GM23338 (cell line): ENCODE results near the gene ITSN2.

Experiments
- CREB1 ChIP-seq: fragments of 250-450 bp; sonication (Bioruptor Pico); IDR thresholded peaks from 2 replicates; pipeline ENCODE4 v1.5.0; 2020; ENCODE audit warnings: low read depth, mild to moderate bottlenecking, moderate library complexity
- CTCF ChIP-seq, 2 experiments: fragments of 200-600 bp in 1 of 2; sonication (generic) in 1 of 2; conservative IDR thresholded peaks; 2 replicates each; pipeline versions ENCODE4 v1.5.1 to v1.6.1; 2016 to 2017; ENCODE audit warnings: antibody characterized with exemption in 2 of 2, low read depth in 2 of 2, mild to moderate bottlenecking in 2 of 2, moderate library complexity in 1 of 2
- ETS1 ChIP-seq: IDR thresholded peaks from 2 replicates; pipeline ENCODE4 v1.6.1; 2016; ENCODE audit warnings: antibody characterized with exemption
- EZH2 ChIP-seq: fragments of 200-600 bp; sonication (generic); IDR thresholded peaks from one replicate; pipeline ENCODE4 v1.8.0; 2017; ENCODE audit warnings: antibody characterized with exemption, mild to moderate bottlenecking, low read depth; ENCODE audit not compliant: unreplicated experiment
- EZH2phosphoT487 ChIP-seq: fragments of 200-600 bp; sonication (generic); IDR thresholded peaks from one replicate; pipeline ENCODE4 v1.8.1; 2018; ENCODE audit warnings: antibody characterized with exemption; ENCODE audit not compliant: unreplicated experiment
- JUNB ChIP-seq: IDR thresholded peaks from one replicate; pipeline ENCODE4 v1.6.1; 2016; ENCODE audit warnings: antibody characterized with exemption; ENCODE audit not compliant: unreplicated experiment
- NANOG ChIP-seq: IDR thresholded peaks from 2 replicates; pipeline ENCODE4 v1.6.1; 2016; ENCODE audit warnings: antibody characterized with exemption, borderline replicate concordance
- POLR2AphosphoS5 ChIP-seq: IDR thresholded peaks from 2 replicates; pipeline ENCODE4 v1.6.1; 2016; ENCODE audit warnings: antibody characterized with exemption, low read depth
- REST ChIP-seq: IDR thresholded peaks from one replicate; pipeline ENCODE4 v1.6.1; 2018; ENCODE audit warnings: antibody characterized with exemption; ENCODE audit not compliant: unreplicated experiment
- ZNF114 ChIP-seq: fragments of 250-450 bp; sonication (Bioruptor Pico); IDR thresholded peaks from 2 replicates; pipeline ENCODE4 v1.5.0; 2020; ENCODE audit warnings: mild to moderate bottlenecking, moderate library complexity
- ZNF462 ChIP-seq: fragments of 250-450 bp; sonication (Bioruptor Pico); IDR thresholded peaks from 2 replicates; pipeline ENCODE4 v1.5.0; 2020; ENCODE audit warnings: mild to moderate bottlenecking, moderate library complexity

GRCh38 chr2:24183366-24184069 is 176.8 kb downstream of the ITSN2 start:
- no peak for TF ChIP-seq EZH2phosphoT487
- TF ChIP-seq CTCF (conservative IDR thresholded peaks at IDR 0.05; ENCODE audit: low read depth in 2 of 2): no peak
- TF ChIP-seq POLR2AphosphoS5: no peak
- TF ChIP-seq ZNF462 (CRISPR knock-in tag): no peak
- TF ChIP-seq EZH2: no peak
- TF ChIP-seq JUNB: no peak
- TF ChIP-seq ETS1: no peak
- no peak for TF ChIP-seq REST
- no peak for TF ChIP-seq NANOG
- TF ChIP-seq CREB1: no peak
- TF ChIP-seq ZNF114 (CRISPR knock-in tag): no peak
